ENCODE data around the gene JAK1. TPM values are rescaled to one million over a fixed set of nuclear protein-coding genes. Genes with fewer than 3 reads are reported as not detected.
"Not testable (repeated sequence)": the region's sequence is repeated elsewhere in the genome, so short reads cannot be mapped to it uniquely, and the experiment has no call there.

JAK1 gene
- total RNA-seq, 1 experiment from 2014 or later: 27.8 TPM

DNA sequence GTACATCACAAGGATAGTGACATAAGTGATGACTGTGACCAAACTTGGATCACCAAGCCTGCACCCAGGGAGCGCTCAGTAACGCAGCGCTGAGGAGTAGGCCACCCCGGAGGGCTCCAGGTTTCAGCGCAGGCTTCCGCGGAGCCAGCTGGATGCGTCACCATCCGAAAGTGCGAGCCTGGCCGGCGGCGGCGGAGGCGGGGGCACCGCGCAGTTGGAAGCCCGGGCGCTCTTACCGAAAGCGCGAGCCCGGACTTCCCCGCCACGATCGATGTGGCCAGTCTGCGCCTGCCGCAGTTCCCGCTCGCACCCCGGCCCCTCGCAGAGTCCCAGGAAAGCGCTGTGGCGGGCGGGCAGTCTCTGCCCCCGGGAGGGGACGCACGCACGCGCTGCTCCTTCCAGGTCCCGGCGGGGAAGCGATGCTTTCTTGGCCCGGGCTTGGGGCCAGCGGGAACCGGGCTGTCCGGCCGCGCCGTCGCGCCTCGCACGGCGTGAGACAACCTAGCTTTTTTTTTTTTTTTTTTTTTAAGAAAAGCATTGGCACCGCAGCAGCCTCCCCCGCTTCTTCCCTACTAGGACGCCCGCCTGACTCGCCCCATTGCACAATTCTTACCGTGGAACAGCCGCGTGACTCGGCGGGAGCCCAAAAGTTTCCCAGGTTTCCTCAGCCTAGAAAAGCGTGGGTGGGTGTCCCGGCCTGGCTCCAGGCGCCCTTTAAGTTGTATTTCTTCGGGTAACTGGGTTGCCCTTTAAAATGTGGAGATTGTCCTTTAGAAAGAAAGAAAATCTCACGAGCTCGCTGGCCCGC lies 36.4 kb upstream of the JAK1 start (continued):
- TF ChIP-seq ZNF317 (CRISPR knock-in tag; IDR thresholded peaks at IDR 0.05; ENCODE audit: borderline replicate concordance, low read depth) (no peak), RELA (CRISPR knock-in tag; IDR thresholded peaks at IDR 0.05; ENCODE audit: borderline replicate concordance) (no peak), ZNF138 (CRISPR knock-in tag; conservative IDR thresholded peaks at IDR 0.05) (peak; percentile 55; the same call in 1 of the 2 replicates), SMAD3 (CRISPR knock-in tag; IDR thresholded peaks at IDR 0.05; ENCODE audit: borderline replicate concordance) (0 out of 2 replicates have a peak, but pooled peaks have one; percentile 27), FOXP1 (CRISPR knock-in tag; IDR thresholded peaks at IDR 0.05; ENCODE audit: borderline replicate concordance) (peak; percentile 73; the same call in 1 of the 2 replicates)
- TF ChIP-seq, protein P1, sequence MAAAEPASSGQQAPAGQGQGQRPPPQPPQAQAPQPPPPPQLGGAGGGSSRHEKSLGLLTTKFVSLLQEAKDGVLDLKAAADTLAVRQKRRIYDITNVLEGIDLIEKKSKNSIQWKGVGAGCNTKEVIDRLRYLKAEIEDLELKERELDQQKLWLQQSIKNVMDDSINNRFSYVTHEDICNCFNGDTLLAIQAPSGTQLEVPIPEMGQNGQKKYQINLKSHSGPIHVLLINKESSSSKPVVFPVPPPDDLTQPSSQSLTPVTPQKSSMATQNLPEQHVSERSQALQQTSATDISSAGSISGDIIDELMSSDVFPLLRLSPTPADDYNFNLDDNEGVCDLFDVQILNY (CRISPR knock-in tag; IDR thresholded peaks at IDR 0.05): 0 out of 2 replicates have a peak, but pooled peaks have one; percentile 16

DNA sequence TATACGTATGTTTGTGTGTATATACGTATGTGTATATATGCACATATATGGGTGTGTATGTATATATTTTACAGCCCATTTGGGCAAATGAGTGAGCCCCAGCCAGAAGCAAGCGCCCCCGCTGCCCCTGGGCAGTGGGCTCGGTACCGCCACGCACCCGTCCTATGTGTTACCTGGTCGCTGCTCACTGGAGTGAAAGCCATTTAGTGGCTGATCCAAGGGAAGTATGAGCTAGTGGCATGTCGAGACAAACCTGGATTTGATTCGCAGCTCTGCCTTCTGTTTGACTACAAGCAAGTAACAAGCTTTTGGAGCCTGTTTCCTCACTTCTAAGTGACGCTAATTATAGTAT lies 35.8 kb upstream of the JAK1 start:
- peaks cover 18% of the 10 kb centered on the region for H3K4me1 Mint-ChIP-seq
- ChIA-PET CTCF (no interaction called here), POLR2A (no interaction called here)
- peaks cover 23% of the 10 kb centered on the region for H3K9me3 Mint-ChIP-seq
- H3K27me3 Mint-ChIP-seq (ENCODE audit: low read depth): peaks cover 63% of the 10 kb centered on the region
- peaks cover 22% of the 10 kb centered on the region for H3K36me3 Mint-ChIP-seq
- no peak overlapping the region for H3K27ac Mint-ChIP-seq
- TF ChIP-seq NFE2L1 (CRISPR knock-in tag; IDR thresholded peaks at IDR 0.05) (0 out of 2 replicates have a peak, but pooled peaks have one; percentile 2), ETV6 (CRISPR knock-in tag; IDR thresholded peaks at IDR 0.05) (no peak)
- ATAC-seq: peak; percentile 43
- DNase-seq (ENCODE audit: low spot score): no peak
- H3K4me3 Mint-ChIP-seq: peak overlapping the region; percentile 61

DNA sequence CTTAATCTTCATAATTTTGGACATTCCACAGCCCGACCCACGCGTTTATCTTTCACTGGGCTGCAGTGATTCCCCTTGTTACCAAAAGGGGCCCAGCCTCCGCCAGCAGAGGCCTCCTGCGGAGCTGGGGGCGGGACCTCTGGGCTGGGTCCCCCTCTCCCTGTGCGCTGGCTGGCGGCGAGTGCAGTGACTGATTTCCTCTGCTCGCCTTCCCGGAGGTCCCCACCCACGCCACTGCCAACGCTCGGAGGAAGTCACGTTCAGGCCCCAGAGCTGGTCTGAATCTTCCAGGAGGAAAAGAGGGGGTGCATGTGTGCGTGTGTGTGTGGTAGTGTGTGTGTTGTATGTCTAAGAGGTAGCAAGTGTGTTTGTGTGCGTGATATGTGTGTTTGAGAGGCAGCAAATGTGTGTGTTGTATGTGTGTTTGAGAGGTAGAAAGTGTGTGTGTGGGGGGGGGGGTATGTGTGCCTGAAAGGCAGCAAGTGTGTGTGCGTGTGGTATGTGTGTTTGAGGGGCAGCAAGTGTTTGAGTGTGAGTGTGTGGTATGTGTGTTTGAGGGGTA lies 35.0 kb upstream of the JAK1 start:
- Mint-ChIP-seq H3K27ac (no peak overlapping the region), H3K4me3 (peak overlapping the region; percentile 61), H3K27me3 (ENCODE audit: low read depth) (peaks cover 63% of the 10 kb centered on the region), H3K9me3 (peaks cover 23% of the 10 kb centered on the region), H3K4me1 (peaks cover 18% of the 10 kb centered on the region), H3K36me3 (peaks cover 22% of the 10 kb centered on the region)
- TF ChIP-seq ATF1 (CRISPR knock-in tag; IDR thresholded peaks at IDR 0.05): no peak
- no peak for TF ChIP-seq IRF2 (CRISPR knock-in tag; IDR thresholded peaks at IDR 0.05; ENCODE audit: borderline replicate concordance, low read depth)
- TF ChIP-seq, protein P2, sequence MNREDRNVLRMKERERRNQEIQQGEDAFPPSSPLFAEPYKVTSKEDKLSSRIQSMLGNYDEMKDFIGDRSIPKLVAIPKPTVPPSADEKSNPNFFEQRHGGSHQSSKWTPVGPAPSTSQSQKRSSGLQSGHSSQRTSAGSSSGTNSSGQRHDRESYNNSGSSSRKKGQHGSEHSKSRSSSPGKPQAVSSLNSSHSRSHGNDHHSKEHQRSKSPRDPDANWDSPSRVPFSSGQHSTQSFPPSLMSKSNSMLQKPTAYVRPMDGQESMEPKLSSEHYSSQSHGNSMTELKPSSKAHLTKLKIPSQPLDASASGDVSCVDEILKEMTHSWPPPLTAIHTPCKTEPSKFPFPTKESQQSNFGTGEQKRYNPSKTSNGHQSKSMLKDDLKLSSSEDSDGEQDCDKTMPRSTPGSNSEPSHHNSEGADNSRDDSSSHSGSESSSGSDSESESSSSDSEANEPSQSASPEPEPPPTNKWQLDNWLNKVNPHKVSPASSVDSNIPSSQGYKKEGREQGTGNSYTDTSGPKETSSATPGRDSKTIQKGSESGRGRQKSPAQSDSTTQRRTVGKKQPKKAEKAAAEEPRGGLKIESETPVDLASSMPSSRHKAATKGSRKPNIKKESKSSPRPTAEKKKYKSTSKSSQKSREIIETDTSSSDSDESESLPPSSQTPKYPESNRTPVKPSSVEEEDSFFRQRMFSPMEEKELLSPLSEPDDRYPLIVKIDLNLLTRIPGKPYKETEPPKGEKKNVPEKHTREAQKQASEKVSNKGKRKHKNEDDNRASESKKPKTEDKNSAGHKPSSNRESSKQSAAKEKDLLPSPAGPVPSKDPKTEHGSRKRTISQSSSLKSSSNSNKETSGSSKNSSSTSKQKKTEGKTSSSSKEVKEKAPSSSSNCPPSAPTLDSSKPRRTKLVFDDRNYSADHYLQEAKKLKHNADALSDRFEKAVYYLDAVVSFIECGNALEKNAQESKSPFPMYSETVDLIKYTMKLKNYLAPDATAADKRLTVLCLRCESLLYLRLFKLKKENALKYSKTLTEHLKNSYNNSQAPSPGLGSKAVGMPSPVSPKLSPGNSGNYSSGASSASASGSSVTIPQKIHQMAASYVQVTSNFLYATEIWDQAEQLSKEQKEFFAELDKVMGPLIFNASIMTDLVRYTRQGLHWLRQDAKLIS (CRISPR knock-in tag; IDR thresholded peaks at IDR 0.05; ENCODE audit: borderline replicate concordance): no peak
- no peak for TF ChIP-seq KAT7 (CRISPR knock-in tag; IDR thresholded peaks at IDR 0.05; ENCODE audit: borderline replicate concordance)
- ATAC-seq (peak; percentile 69), DNase-seq (ENCODE audit: low spot score) (peak; percentile 70)
- POLR2A ChIA-PET: no interaction called here
- CTCF ChIA-PET: interaction anchor here (0.5 to 1.0 kb wide), 2 partner anchors 19 to 21 kb away, joined by 3 read pairs; no protein-coding TSS in a partner anchor

DNA sequence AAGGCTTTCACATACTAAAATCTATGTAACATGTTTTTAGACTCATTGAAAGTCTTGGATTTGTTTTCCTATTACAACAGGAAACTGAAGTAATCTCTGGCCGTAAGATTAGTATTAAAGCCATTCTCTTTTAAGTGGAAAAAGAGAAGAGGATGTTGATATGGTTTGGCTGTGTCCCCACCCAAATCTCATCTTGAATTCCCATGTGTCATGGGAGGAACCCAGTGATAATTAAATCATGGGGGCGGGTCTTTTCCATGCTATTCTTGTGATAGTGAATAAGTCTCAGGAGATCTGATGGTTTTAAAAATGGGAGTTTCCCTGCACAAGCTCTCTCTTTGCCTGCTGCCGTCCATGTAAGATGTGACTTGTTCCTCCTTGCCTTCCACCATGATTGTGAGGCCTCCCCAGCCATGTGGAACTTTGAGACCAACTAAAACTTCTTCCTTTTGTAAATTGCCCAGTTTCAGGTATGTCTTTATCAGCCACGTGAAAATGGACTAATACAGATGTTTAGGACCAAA lies 32.1 kb upstream of the JAK1 start:
- Mint-ChIP-seq H3K9me3 (peaks cover 23% of the 10 kb centered on the region), H3K27me3 (ENCODE audit: low read depth) (peaks cover 41% of the 10 kb centered on the region), H3K36me3 (peaks cover 22% of the 10 kb centered on the region), H3K4me1 (peaks cover 20% of the 10 kb centered on the region)
- ATAC-seq; DNase-seq (ENCODE audit: low spot score); H3K4me3 Mint-ChIP-seq; H3K27ac Mint-ChIP-seq; CTCF ChIA-PET: not testable (repeated sequence)
- POLR2A ChIA-PET: interaction anchor here (0.7 kb wide), 1 partner anchor 32 kb away, joined by 3 read pairs; the partner anchor contains the start of gene JAK1

Data from WTC11 (cell line).